Suppressor macrophage (primary cell): ENCODE results near the gene URM1.

Experiments
- DNase-seq, 4 experiments: peaks; one replicate each; pipeline ENCODE4 v3.0.0-alpha.2; 2020 to 2022

URM1 gene

GRCh38 chr9:128431207-128431606 lies 60.0 kb downstream of the URM1 start:
- DNase-seq: no peak

- no peak for DNase-seq
These were observed 63.2 kb downstream of the URM1 start for GRCh38 chr9:128434340-128434739.

- DNase-seq: no peak
These were observed 64.4 kb downstream of the URM1 start for GRCh38 chr9:128435611-128436010.

GRCh38 chr9:128438343-128439109 lies 67.4 kb downstream of the URM1 start:
- peak; percentile 92 to 96 (median 94) for DNase-seq

GRCh38 chr9:128439273-128439672 lies 68.1 kb downstream of the URM1 start:
- no peak for DNase-seq
